Measurements from ENCODE around the gene COQ2. TPM values are rescaled to one million over a fixed set of nuclear protein-coding genes. Genes with fewer than 3 reads are reported as not detected.

Gene COQ2
- total and polyA plus RNA-seq, 2 donors (not counting 1 experiment from before 2014, with no cell fraction given): 16.7 to 26.4 TPM

DNA sequence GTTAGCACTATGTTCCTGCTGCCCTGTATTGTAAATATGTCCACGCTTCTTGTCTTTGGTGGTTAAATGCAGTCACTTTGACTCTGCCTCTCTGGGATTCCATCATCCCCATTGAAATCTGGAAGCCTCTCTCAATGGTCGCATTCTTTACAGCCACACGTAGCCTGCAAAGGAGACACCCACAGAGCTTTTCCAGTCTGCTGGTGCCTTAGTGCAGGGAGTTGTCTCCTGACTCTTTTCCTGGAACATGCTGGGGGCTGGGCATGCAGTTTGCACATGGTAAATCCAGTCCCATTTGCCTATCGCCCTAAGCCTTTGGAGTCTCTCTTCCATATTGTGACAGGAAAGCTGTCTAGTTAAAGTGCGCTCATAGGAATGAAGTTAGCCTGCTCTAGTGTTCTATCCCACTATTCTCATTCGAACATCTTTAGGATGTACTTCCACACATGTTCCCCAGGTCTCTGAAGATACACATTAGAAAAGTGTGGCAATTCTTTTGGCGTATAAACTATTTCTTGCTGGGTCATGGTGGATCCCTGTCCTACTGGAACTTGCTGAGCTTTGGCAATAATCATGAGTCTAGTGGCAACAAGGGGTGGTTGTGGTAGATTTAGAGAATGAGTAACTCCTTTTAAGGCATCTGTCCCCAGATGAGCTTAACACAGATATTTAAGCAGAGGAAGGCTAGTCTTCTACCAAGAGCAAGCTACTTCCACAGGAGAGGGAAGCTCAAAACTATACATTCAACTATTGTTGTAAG is 33.7 kb downstream of the COQ2 start:
- H4K20me1 ChIP-seq (ENCODE audit: control insufficient read depth, extremely low read depth, insufficient read depth, low read length): no peaks in the 10 kb centered on the region
- no peak for DNase-seq (ENCODE audit: low read depth in 2 of 2)
- no peak for TF ChIP-seq EZH2 (IDR thresholded peaks at IDR 0.05; ENCODE audit: low read length, missing control alignments)
- TF ChIP-seq, protein P1, sequence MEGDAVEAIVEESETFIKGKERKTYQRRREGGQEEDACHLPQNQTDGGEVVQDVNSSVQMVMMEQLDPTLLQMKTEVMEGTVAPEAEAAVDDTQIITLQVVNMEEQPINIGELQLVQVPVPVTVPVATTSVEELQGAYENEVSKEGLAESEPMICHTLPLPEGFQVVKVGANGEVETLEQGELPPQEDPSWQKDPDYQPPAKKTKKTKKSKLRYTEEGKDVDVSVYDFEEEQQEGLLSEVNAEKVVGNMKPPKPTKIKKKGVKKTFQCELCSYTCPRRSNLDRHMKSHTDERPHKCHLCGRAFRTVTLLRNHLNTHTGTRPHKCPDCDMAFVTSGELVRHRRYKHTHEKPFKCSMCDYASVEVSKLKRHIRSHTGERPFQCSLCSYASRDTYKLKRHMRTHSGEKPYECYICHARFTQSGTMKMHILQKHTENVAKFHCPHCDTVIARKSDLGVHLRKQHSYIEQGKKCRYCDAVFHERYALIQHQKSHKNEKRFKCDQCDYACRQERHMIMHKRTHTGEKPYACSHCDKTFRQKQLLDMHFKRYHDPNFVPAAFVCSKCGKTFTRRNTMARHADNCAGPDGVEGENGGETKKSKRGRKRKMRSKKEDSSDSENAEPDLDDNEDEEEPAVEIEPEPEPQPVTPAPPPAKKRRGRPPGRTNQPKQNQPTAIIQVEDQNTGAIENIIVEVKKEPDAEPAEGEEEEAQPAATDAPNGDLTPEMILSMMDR (conservative IDR thresholded peaks at IDR 0.05 in 1 of 2, IDR thresholded peaks at IDR 0.05 in 1 of 2; ENCODE audit: low read depth in 1 of 2, low read length in 2 of 2): no peak
- H3K27ac ChIP-seq (ENCODE audit: insufficient read depth, low read length): no peak overlapping the region
- no peaks in the 10 kb centered on the region for H3K36me3 ChIP-seq (ENCODE audit: control insufficient read depth, insufficient read depth, low read length)
- H3K4me3 ChIP-seq (replicated peaks in 1 of 4; ENCODE audit: control extremely low read depth in 1 of 4, insufficient read depth in 1 of 4, low read depth in 3 of 4, low read length in 4 of 4): no peak overlapping the region
- no peaks in the 10 kb centered on the region for H3K27me3 ChIP-seq (ENCODE audit: control insufficient read depth, insufficient read depth, low read length)
- no peaks in the 10 kb centered on the region for H3K79me2 ChIP-seq (ENCODE audit: control insufficient read depth, insufficient read depth, low read length)
- no peaks in the 10 kb centered on the region for H3K9me3 ChIP-seq (ENCODE audit: control insufficient read depth, insufficient read depth, low read depth, low read length)
- H2AFZ ChIP-seq (ENCODE audit: low read length): no peak overlapping the region
- H3K9ac ChIP-seq (ENCODE audit: insufficient read depth, low read length): no peak overlapping the region
- H3K4me1 ChIP-seq (ENCODE audit: control insufficient read depth, extremely low read depth, insufficient read depth, low read length): peaks cover 2% of the 10 kb centered on the region
- no peak overlapping the region for H3K4me2 ChIP-seq (ENCODE audit: extremely low read depth, insufficient read depth, low read length)

DNA sequence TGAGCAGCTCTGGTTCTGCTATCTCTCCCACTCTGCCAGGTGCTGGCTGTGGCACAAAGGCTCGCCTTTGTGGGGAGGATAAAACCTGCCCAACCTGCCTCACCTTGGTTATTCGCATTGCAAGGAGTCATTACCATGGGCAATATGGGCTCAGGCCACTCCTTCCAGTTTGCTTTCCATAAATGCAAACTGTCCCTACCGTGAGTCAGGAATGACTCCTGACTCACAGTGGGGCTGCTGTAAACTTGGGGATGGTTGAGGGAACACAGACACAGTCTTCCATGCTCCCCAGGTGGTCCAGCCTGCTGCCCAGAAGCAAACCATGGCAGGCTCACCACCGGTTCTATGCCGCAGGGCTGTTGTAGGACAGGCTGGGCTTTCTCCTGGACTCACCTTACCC is 36.1 kb downstream of the COQ2 start:
- H2AFZ ChIP-seq (ENCODE audit: low read length): no peak overlapping the region
- H3K36me3 ChIP-seq (ENCODE audit: control insufficient read depth, insufficient read depth, low read length): no peaks in the 10 kb centered on the region
- no peaks in the 10 kb centered on the region for H3K4me1 ChIP-seq (ENCODE audit: control insufficient read depth, extremely low read depth, insufficient read depth, low read length)
- H3K27me3 ChIP-seq (ENCODE audit: control insufficient read depth, insufficient read depth, low read length): no peaks in the 10 kb centered on the region
- H4K20me1 ChIP-seq (ENCODE audit: control insufficient read depth, extremely low read depth, insufficient read depth, low read length): no peaks in the 10 kb centered on the region
- no peak for DNase-seq (ENCODE audit: low read depth in 2 of 2)
- no peaks in the 10 kb centered on the region for H3K79me2 ChIP-seq (ENCODE audit: control insufficient read depth, insufficient read depth, low read length)
- no peak overlapping the region for H3K4me2 ChIP-seq (ENCODE audit: extremely low read depth, insufficient read depth, low read length)
- TF ChIP-seq EZH2 (IDR thresholded peaks at IDR 0.05; ENCODE audit: low read length, missing control alignments): no peak
- TF ChIP-seq, protein P1 (conservative IDR thresholded peaks at IDR 0.05 in 1 of 2, IDR thresholded peaks at IDR 0.05 in 1 of 2; ENCODE audit: low read depth in 1 of 2, low read length in 2 of 2): no peak
- H3K27ac ChIP-seq (ENCODE audit: insufficient read depth, low read length): no peak overlapping the region
- H3K9me3 ChIP-seq (ENCODE audit: control insufficient read depth, insufficient read depth, low read depth, low read length): no peaks in the 10 kb centered on the region
- H3K9ac ChIP-seq (ENCODE audit: insufficient read depth, low read length): no peak overlapping the region
- no peak overlapping the region for H3K4me3 ChIP-seq (replicated peaks in 1 of 4; ENCODE audit: control extremely low read depth in 1 of 4, insufficient read depth in 1 of 4, low read depth in 3 of 4, low read length in 4 of 4)

DNA sequence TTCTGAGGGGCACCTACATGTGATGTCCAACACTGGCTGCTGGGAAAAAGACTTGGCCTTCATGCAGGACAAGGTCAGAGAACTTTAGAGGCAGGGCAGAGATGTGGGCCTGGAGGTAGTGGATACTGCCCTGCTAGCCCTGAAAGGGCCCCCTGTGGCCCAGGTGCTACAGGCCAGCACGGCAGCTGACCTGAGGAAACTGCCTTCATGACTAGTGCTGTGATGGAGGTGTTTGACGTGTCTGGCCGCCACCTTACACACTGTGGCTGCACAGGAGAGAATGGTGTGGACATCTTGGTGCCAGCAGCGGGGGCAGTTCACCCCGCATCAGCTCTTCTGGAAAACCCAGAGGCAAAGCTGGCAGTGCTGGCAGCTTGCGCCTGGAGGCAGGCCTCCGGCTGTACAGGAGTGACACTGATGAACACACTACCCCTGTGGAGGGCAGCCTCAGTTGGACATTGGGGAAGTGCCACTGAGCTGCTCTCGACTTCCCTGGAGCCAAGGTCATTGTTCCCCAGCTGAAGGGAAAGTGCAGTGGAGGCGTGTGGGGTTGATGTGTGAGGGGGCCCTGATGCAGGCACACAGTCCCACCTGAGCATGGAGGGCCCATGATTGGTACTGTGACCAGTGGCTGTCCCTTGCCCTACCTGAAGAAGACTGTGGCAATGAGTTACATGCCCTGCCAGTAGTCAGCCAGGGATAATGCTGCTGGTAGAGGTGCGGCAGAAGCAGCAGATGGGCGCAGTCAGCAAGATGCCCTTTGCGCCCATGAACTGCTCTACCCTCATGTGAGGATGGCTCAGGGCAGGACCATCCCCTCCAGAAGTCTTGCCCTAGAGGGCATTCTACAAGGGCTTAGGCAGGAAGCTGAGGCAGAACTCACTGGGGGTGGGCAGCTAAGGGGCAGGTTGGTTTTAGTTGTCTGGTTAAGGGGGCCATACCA is 36.9 kb downstream of the COQ2 start:
- H2AFZ ChIP-seq (ENCODE audit: low read length): no peak overlapping the region
- DNase-seq (ENCODE audit: low read depth in 2 of 2): no peak
- H3K27ac ChIP-seq (ENCODE audit: insufficient read depth, low read length): no peak overlapping the region
- H3K4me2 ChIP-seq (ENCODE audit: extremely low read depth, insufficient read depth, low read length): no peak overlapping the region
- H3K36me3 ChIP-seq (ENCODE audit: control insufficient read depth, insufficient read depth, low read length): no peaks in the 10 kb centered on the region
- no peaks in the 10 kb centered on the region for H3K9me3 ChIP-seq (ENCODE audit: control insufficient read depth, insufficient read depth, low read depth, low read length)
- H3K9ac ChIP-seq (ENCODE audit: insufficient read depth, low read length): no peak overlapping the region
- TF ChIP-seq, protein P1 (conservative IDR thresholded peaks at IDR 0.05 in 1 of 2, IDR thresholded peaks at IDR 0.05 in 1 of 2; ENCODE audit: low read depth in 1 of 2, low read length in 2 of 2): no peak
- TF ChIP-seq EZH2 (IDR thresholded peaks at IDR 0.05; ENCODE audit: low read length, missing control alignments): no peak
- H4K20me1 ChIP-seq (ENCODE audit: control insufficient read depth, extremely low read depth, insufficient read depth, low read length): no peaks in the 10 kb centered on the region
- H3K27me3 ChIP-seq (ENCODE audit: control insufficient read depth, insufficient read depth, low read length): no peaks in the 10 kb centered on the region
- H3K79me2 ChIP-seq (ENCODE audit: control insufficient read depth, insufficient read depth, low read length): no peaks in the 10 kb centered on the region
- no peaks in the 10 kb centered on the region for H3K4me1 ChIP-seq (ENCODE audit: control insufficient read depth, extremely low read depth, insufficient read depth, low read length)
- no peak overlapping the region for H3K4me3 ChIP-seq (replicated peaks in 1 of 4; ENCODE audit: control extremely low read depth in 1 of 4, insufficient read depth in 1 of 4, low read depth in 3 of 4, low read length in 4 of 4)
